ENCODE results near the gene MAT1A. TPM values are rescaled to one million over a fixed set of nuclear protein-coding genes. Genes with fewer than 3 reads are reported as not detected.
"Not testable (repeated sequence)": the region's sequence is repeated elsewhere in the genome, so short reads cannot be mapped to it uniquely, and the experiment has no call there.

The MAT1A gene
- 0.11 TPM for total RNA-seq
- long read RNA-seq = 0 reads

- intact Hi-C loops (cut with DNase I) = no loop called here
- peak; percentile 64 for DNase-seq (ENCODE audit: low spot score)
These were observed at the start of gene MAT1A for GRCh38 chr10:80289451-80290287. MAT1A (minus strand) TSS chr10:80289658; CDS start chr10:80289423, 235 bp downstream.

GRCh38 chr10:80333983-80334382, 44.5 kb upstream of the MAT1A start:
- intact Hi-C loops (cut with DNase I) = no loop called here
- DNase-seq (ENCODE audit: low spot score) = no peak

GRCh38 chr10:80324891-80325364, 35.5 kb upstream of the MAT1A start:
- intact Hi-C loops (cut with DNase I) = no loop called here
- no peak for DNase-seq (ENCODE audit: low spot score)

GRCh38 chr10:80324086-80324485, 34.6 kb upstream of the MAT1A start:
- intact Hi-C loops (cut with DNase I) = no loop called here
- no peak for DNase-seq (ENCODE audit: low spot score)

GRCh38 chr10:80323311-80323710, 33.9 kb upstream of the MAT1A start:
- DNase-seq (ENCODE audit: low spot score) = no peak
- intact Hi-C loops (cut with DNase I) = no loop called here

- no peak for DNase-seq (ENCODE audit: low spot score)
- intact Hi-C loops (cut with DNase I) = no loop called here
These were observed 33.3 kb upstream of the MAT1A start for GRCh38 chr10:80322711-80323110.

DNA sequence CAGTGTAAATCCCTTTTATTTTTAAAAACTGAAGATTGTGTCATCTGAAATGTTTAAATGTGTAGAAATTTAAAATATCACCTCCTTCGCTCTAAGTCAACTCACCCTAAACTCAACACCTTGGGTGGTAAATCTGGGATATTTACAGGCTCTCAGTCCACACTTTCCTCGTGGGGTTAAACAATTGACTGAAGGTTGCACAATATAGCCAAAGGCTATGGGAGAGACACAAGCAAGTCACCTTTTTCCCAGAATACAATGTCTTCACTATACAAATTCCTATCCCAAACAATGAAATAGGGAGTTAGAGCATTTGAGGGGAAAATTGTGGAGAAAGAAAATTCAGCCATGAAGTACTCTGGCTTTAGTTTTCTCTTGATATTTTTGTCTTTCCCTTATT, 32.7 kb upstream of the MAT1A start:
- DNase-seq (ENCODE audit: low spot score) = no peak
- intact Hi-C loops (cut with DNase I) = no loop called here

DNA sequence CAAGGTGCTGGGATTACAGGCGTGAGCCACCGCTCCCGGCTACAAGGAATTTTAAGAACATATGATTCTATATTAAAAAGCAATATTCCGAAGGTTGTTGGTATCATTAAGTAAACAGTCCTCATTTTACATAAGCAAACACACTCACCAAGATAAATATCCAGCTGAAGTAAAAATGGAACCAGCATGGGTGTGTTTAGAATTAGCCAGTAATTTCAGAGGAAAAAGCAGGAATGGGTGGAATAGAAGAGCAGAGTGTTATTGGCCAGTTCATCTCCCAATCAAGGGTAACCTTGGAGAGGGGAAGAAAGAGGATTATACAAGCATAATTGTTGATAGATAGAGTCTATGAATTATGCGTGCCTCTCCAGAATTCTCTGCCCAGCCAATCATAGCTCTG, 31.7 kb upstream of the MAT1A start:
- intact Hi-C loops (cut with DNase I) = no loop called here
- DNase-seq (ENCODE audit: low spot score) = no peak

GRCh38 chr10:80320377-80320776, 30.9 kb upstream of the MAT1A start:
- DNase-seq (ENCODE audit: low spot score) = no peak
- intact Hi-C loops (cut with DNase I) = no loop called here

GRCh38 chr10:80319725-80320290, 30.4 kb upstream of the MAT1A start:
- intact Hi-C loops (cut with DNase I) = no loop called here
- DNase-seq (ENCODE audit: low spot score) = no peak

DNA sequence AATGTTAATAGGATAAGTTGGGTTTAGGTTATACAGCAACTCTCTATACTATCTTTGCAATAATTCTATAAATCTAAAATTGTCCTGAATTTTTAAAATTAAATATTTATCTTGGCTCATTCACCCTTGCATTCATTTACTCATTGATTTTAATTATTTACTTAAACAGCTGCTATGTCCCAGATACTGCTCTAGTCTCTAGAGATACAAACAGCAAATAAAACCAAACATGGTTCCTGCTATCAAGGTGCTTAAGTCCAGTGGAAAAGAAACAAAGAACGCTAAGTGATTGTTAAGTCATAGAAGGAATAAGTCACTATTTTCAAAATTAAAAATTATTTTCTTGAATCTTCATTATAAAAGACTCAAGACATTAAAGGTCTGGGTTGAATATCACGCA, 29.9 kb upstream of the MAT1A start:
- intact Hi-C loops (cut with DNase I) = no loop called here
- no peak for DNase-seq (ENCODE audit: low spot score)

- no peak for DNase-seq (ENCODE audit: low spot score)
- intact Hi-C loops (cut with DNase I) = no loop called here
These were observed 29.3 kb upstream of the MAT1A start for GRCh38 chr10:80318742-80319141.

DNA sequence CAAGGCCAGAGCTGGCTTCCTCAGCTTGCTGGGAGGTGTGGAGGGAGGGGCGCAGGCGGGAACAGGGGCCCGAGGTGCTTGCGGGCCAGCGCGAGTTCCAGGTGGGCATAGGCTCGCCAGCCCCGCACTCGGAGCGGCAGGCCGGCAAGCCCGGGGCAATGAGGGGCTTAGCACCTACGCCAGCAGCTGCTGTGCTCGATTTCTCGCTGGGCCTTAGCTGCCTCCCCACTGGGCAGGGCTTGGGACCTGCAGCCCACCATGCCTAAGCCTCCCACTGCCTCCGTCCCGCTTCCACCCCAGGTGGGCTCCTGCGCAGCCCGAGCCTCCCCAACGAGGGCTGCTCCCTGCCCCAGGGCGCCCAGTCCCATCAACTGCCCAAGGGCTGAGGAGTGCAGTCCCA, 25.9 kb upstream of the MAT1A start:
- no peak for DNase-seq (ENCODE audit: low spot score)
- intact Hi-C loops (cut with DNase I) = no loop called here

GRCh38 chr10:80313523-80313922, 24.1 kb upstream of the MAT1A start:
- intact Hi-C loops (cut with DNase I) = no loop called here
- no peak for DNase-seq (ENCODE audit: low spot score)

- intact Hi-C loops (cut with DNase I); DNase-seq (ENCODE audit: low spot score): not testable (repeated sequence)
These were observed 16.5 kb upstream of the MAT1A start for GRCh38 chr10:80305989-80306388.

DNA sequence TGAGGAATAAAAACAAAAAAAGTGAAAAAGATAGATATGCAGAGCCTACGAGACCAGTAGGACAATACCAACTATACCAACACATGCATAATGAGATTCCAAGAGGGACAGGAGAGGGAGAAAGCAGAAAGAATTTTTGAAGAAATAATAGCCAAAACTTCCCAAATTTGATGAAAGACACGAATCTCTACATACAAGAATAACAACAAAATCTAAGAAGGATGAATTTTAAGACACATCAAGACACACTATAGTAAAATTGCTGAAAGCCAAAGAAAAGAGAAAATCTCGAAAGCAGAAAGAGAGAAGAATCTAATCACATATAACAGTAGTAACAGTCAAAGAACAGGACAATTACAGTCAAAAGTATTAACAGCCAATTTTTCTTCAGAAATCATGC, 7.5 kb upstream of the MAT1A start:
- intact Hi-C loops (cut with DNase I) = no loop called here

GRCh38 chr10:80292607-80293239, 3.3 kb upstream of the MAT1A start:
- peak; percentile 44 for DNase-seq (ENCODE audit: low spot score)
- intact Hi-C loops (cut with DNase I) = no loop called here

More for the DNA sequence above, 7.5 kb upstream of the MAT1A start:
- DNase-seq (ENCODE audit: low spot score) = no peak

GRCh38 chr10:80290474-80291220, 1.2 kb upstream of the MAT1A start:
- intact Hi-C loops (cut with DNase I) = no loop called here
- no peak for DNase-seq (ENCODE audit: low spot score)

GRCh38 chr10:80288849-80289248, 609 bp downstream of the MAT1A start:
- DNase-seq (ENCODE audit: low spot score) = no peak
- intact Hi-C loops (cut with DNase I) = no loop called here

- intact Hi-C loops (cut with DNase I) = no loop called here
- peak; percentile 64 for DNase-seq (ENCODE audit: low spot score)
These were observed 4.9 kb downstream of the MAT1A start for GRCh38 chr10:80284522-80284921.

All from cardiac septum (tissue), 1 donor.